Lung (tissue), 12 donors: Measurements from ENCODE around the gene LEKR1. TPM values are rescaled to one million over a fixed set of nuclear protein-coding genes. Genes with fewer than 3 reads are reported as not detected.

Experiments used
- ATAC-seq: fragments of 200-7000 bp; cut with Tn5 transposase; one replicate; pipeline ENCODE4 v1.9.1; 2020; ENCODE audit warnings: moderate number of reproducible peaks; ENCODE audit not compliant: insufficient read depth, low FRiP score
- DNase-seq, 3 donors: peaks; one replicate each; pipeline ENCODE4 v3.0.0-alpha.2; 2013 to 2017
- H3K27ac ChIP-seq, 2 donors: one replicate each; pipeline ENCODE4 v1.5.1; 2013; ENCODE audit warnings: mild to moderate bottlenecking in 2 of 2, moderate library complexity in 2 of 2, control low read depth in 1 of 2, inconsistent platforms in 1 of 2, low read depth in 1 of 2, low read length in 1 of 2
- H3K27me3 ChIP-seq, 3 donors: one replicate each; pipeline ENCODE4 v1.5.1; 2013; ENCODE audit warnings: low read length in 2 of 3; ENCODE audit not compliant: control insufficient read depth in 3 of 3, insufficient read depth in 3 of 3
- H3K36me3 ChIP-seq, 4 donors: one replicate each; pipeline ENCODE4 v1.5.1; 2013; ENCODE audit warnings: low read length in 4 of 4, mild to moderate bottlenecking in 1 of 4, moderate library complexity in 1 of 4; ENCODE audit not compliant: control insufficient read depth in 4 of 4, insufficient read depth in 4 of 4
- H3K4me1 ChIP-seq, 5 donors: one replicate each; pipeline ENCODE4 v1.5.1; 2013; ENCODE audit warnings: low read length in 5 of 5, mild to moderate bottlenecking in 2 of 5, moderate library complexity in 1 of 5; ENCODE audit not compliant: control insufficient read depth in 5 of 5, insufficient read depth in 5 of 5
- H3K4me3 ChIP-seq: one replicate; pipeline ENCODE4 v1.5.1; 2013; ENCODE audit warnings: mild to moderate bottlenecking, control low read depth, moderate library complexity
- H3K9ac ChIP-seq, 2 donors: one replicate each; pipeline ENCODE4 v1.5.1; 2013; ENCODE audit warnings: low read length in 2 of 2, control low read depth in 1 of 2; ENCODE audit not compliant: insufficient read depth in 1 of 2
- H3K9me3 ChIP-seq, 4 donors: one replicate each; pipeline ENCODE4 v1.5.1; 2013; ENCODE audit warnings: low read length in 3 of 4, mild to moderate bottlenecking in 1 of 4, moderate library complexity in 1 of 4; ENCODE audit not compliant: control insufficient read depth in 4 of 4, insufficient read depth in 3 of 4
- WGBS, 2 donors: extraction: QIAGEN DNeasy Blood & Tissue Kit; methylation state at CpG; one replicate each; pipeline ENCODE4 v1.1.7; 2013; 5-methylcytosine and 5-hydroxymethylcytosine counted together
- polyA plus RNA-seq, 2 donors: library from polyadenylated mRNA; stranded (reverse); fragments of 200-250 nt; gene quantifications; one replicate each; pipeline ENCODE4 v1.2.1, GENCODE V29; 2013
- total RNA-seq, 2 donors: library from RNA; depleted of rRNA in 1 of 2; stranded (reverse); fragments of >200 nt in 1 of 2; gene quantifications; one replicate each; pipeline ENCODE4 v1.2.1, GENCODE V29; 2014 to 2021
- TF ChIP-seq, protein P1 (sequence below): IDR thresholded peaks from 2 replicates; pipeline ENCODE4 v1.5.1; 2012; ENCODE audit warnings: mild to moderate bottlenecking; ENCODE audit errors: control extremely low read depth, extremely low read depth
- donor health status: control.
- donor health status: control.
- donor health status: Bipolar disorder and iron deficiency.
- donor health status: healthy.
- donor health status: DM: yes; HTN: yes; CAD: no.

Gene LEKR1
- total and polyA plus RNA-seq, 4 donors, result 0.71 to 5.4 (median 3.2) TPM

DNA sequence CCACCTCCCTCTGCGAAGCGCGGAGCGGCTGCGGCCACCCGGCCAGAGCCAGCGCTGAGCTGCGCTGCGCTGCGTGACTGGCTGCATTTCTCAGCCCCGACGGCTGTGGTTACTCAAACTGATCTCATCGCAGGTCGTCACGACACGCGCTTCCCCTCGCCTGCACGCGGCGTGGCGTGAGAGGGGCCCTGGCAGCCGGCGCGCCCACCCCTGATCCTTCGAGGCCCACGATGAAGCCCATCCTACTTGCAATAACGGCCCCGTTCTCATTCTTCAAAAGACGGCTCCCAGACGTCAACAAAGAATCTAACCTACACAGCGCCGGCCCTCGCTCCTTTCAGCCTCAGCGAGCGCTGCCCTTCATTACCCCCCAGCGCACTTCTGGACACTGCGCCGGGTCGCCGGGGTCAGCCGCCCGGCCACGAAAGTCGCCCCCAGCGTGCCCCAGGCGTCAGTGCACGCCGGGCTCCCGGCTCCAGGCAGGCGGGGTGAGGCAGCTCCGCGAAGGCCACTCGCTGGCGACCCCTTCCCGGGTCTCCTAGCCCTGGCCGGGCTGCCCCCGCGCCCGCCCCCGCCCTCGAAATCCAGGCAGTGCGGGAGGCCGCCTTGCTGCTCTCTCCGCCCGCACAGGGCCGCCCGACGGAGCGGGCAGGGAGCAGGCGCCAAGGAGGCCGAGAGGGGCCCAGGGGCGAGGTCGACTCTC, 9.9 kb upstream of the LEKR1 start:
- H3K27me3 ChIP-seq, result peaks cover 0 to 9% (median 0%) of the 10 kb centered on the region in 3 donors
- H3K9ac ChIP-seq, result no peak overlapping the region
- peak overlapping the region; percentile 34 for H3K4me3 ChIP-seq
- H3K27ac ChIP-seq, result peak overlapping the region; percentile 86 to 96
- no peaks in the 10 kb centered on the region for H3K9me3 ChIP-seq
- peak; percentile 69 for ATAC-seq
- H3K4me1 ChIP-seq, result peaks cover 0 to 10% (median 3%) of the 10 kb centered on the region in 5 donors
- no peaks in the 10 kb centered on the region for H3K36me3 ChIP-seq
- TF ChIP-seq, protein P1, sequence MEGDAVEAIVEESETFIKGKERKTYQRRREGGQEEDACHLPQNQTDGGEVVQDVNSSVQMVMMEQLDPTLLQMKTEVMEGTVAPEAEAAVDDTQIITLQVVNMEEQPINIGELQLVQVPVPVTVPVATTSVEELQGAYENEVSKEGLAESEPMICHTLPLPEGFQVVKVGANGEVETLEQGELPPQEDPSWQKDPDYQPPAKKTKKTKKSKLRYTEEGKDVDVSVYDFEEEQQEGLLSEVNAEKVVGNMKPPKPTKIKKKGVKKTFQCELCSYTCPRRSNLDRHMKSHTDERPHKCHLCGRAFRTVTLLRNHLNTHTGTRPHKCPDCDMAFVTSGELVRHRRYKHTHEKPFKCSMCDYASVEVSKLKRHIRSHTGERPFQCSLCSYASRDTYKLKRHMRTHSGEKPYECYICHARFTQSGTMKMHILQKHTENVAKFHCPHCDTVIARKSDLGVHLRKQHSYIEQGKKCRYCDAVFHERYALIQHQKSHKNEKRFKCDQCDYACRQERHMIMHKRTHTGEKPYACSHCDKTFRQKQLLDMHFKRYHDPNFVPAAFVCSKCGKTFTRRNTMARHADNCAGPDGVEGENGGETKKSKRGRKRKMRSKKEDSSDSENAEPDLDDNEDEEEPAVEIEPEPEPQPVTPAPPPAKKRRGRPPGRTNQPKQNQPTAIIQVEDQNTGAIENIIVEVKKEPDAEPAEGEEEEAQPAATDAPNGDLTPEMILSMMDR, result no peak
- DNase-seq, result peak; percentile 42 to 61 (median 57)
- 9 to 10% methylated on average over 71 to 74 of the region's 74 CpGs for WGBS, 2 donors

- Histone ChIP-seq H3K9ac (peak overlapping the region; percentile 43 to 65), H3K27ac (peak overlapping the region; percentile 86 to 96), H3K36me3 (no peaks in the 10 kb centered on the region), H3K27me3 (peaks cover 0 to 9% (median 0%) of the 10 kb centered on the region in 3 donors), H3K4me1 (peaks cover 0 to 10% (median 3%) of the 10 kb centered on the region in 5 donors), H3K9me3 (no peaks in the 10 kb centered on the region), H3K4me3 (peak overlapping the region; percentile 34)
- ATAC-seq (peak; percentile 93), DNase-seq (peak; percentile 70 to 81 (median 79))
- 1% methylated on average over 70 of the region's 70 CpGs for WGBS, 2 donors
- TF ChIP-seq, protein P1, result no peak
Measured at GRCh38 chr3:156816794-156817645, 9.1 kb upstream of the LEKR1 start.

- Histone ChIP-seq H3K9ac (peak overlapping the region in 1 of 2 donors; percentile 43), H3K27me3 (peaks cover 0 to 9% (median 0%) of the 10 kb centered on the region in 3 donors), H3K9me3 (no peaks in the 10 kb centered on the region), H3K4me1 (peaks cover 0 to 10% (median 3%) of the 10 kb centered on the region in 5 donors), H3K4me3 (no peak overlapping the region), H3K27ac (peak overlapping the region; percentile 86 to 96), H3K36me3 (no peaks in the 10 kb centered on the region)
- DNase-seq, result no peak
- no peak for ATAC-seq
- TF ChIP-seq, protein P1, result no peak
- WGBS, 2 donors, result 46 to 63% methylated on average over 5 of the region's 5 CpGs
Measured at GRCh38 chr3:156817646-156818272, 8.4 kb upstream of the LEKR1 start.
